HG03520 (cell line): ENCODE measurements around the gene ARMH4.

ENCODE experiments used
- ATAC-seq: cut with Tn5 transposase; IDR thresholded peaks from one replicate; pipeline ENCODE4 v1.9.1; 2021; ENCODE audit warnings: mild to moderate bottlenecking, moderate library complexity; ENCODE audit not compliant: unreplicated experiment

The ARMH4 gene

GRCh38 chr14:58152014-58152857 is at the start of gene ARMH4:
TSS of gene ARMH4 (minus strand) at chr14:58152213. CDS start at chr14:58139358, 12,855 bp downstream.
- ATAC-seq, result peak; percentile 93

GRCh38 chr14:58200846-58201245 is 48.8 kb upstream of the ARMH4 start:
- no peak for ATAC-seq

- ATAC-seq, result peak; percentile 11
These were observed 48.4 kb upstream of the ARMH4 start for GRCh38 chr14:58200480-58200841.

GRCh38 chr14:58199726-58200479 is 47.9 kb upstream of the ARMH4 start, which contains the start of gene ACTR10:
TSS of gene ACTR10 (plus strand) at chr14:58200149. CDS start at chr14:58200218, 69 bp downstream.
- ATAC-seq, result peak; percentile 90

- ATAC-seq, result no peak
These were observed 46.1 kb upstream of the ARMH4 start for GRCh38 chr14:58198086-58198485.

- no peak for ATAC-seq
These were observed 44.2 kb upstream of the ARMH4 start for GRCh38 chr14:58196198-58196597.

- no peak for ATAC-seq
These were observed 41.5 kb upstream of the ARMH4 start for GRCh38 chr14:58193542-58193941.

GRCh38 chr14:58191763-58192601 is 40.0 kb upstream of the ARMH4 start:
- no peak for ATAC-seq

GRCh38 chr14:58189176-58189575 is 37.2 kb upstream of the ARMH4 start:
- ATAC-seq, result no peak

GRCh38 chr14:58177125-58177524 is 25.1 kb upstream of the ARMH4 start:
- ATAC-seq, result no peak

GRCh38 chr14:58171090-58171489 is 19.1 kb upstream of the ARMH4 start:
- peak; percentile 97 for ATAC-seq

GRCh38 chr14:58167891-58168290 is 15.9 kb upstream of the ARMH4 start:
- no peak for ATAC-seq

- no peak for ATAC-seq
These were observed 15.0 kb upstream of the ARMH4 start for GRCh38 chr14:58167057-58167456.

GRCh38 chr14:58166005-58166983 is 14.3 kb upstream of the ARMH4 start:
- no peak for ATAC-seq

- no peak for ATAC-seq
These were observed 8.5 kb upstream of the ARMH4 start for GRCh38 chr14:58160561-58160960.

- peak; percentile 34 for ATAC-seq
These were observed 640 bp downstream of the ARMH4 start for GRCh38 chr14:58151133-58152013.

- ATAC-seq, result no peak
These were observed 1.7 kb downstream of the ARMH4 start for GRCh38 chr14:58150243-58150805.

GRCh38 chr14:58149196-58149595 is 2.8 kb downstream of the ARMH4 start:
- no peak for ATAC-seq

- ATAC-seq, result no peak
These were observed 5.6 kb downstream of the ARMH4 start for GRCh38 chr14:58146399-58146798.
